Measurements from ENCODE around the gene GTF2E1. TPM values are rescaled to one million over a fixed set of nuclear protein-coding genes. Genes with fewer than 3 reads are reported as not detected.
A peak's percentile ranks its signal among the peaks of the same experiment; 100 is the strongest.

Gene GTF2E1
- total RNA-seq, 1 donor from 2014 or later: 12.9 TPM

- no peak overlapping the region for H3K27ac ChIP-seq (replicated peaks)
- H3K4me1 ChIP-seq: no peaks in the 10 kb centered on the region
- intact Hi-C loops (cut with micrococcal nuclease): loop anchor here (2.0 to 10.0 kb wide), 2 partner anchors 234 to 380 kb away; no protein-coding TSS in a partner anchor
- no peaks in the 10 kb centered on the region for H3K9me3 ChIP-seq (replicated peaks)
- DNase-seq: peak; percentile 71
- no peaks in the 10 kb centered on the region for H3K36me3 ChIP-seq
- no peaks in the 10 kb centered on the region for H3K27me3 ChIP-seq (ENCODE audit: low read depth)
- peak; percentile 85 for TF ChIP-seq CTCF (IDR thresholded peaks at IDR 0.05; ENCODE audit: borderline replicate concordance)
- H3K4me3 ChIP-seq: no peak overlapping the region
These were observed 52.6 kb downstream of the GTF2E1 start for GRCh38 chr3:120795017-120795648.

GRCh38 chr3:120795959-120796358 lies 53.4 kb downstream of the GTF2E1 start:
- Histone ChIP-seq H3K4me1 (no peaks in the 10 kb centered on the region), H3K4me3 (no peak overlapping the region), H3K27ac (replicated peaks) (no peak overlapping the region), H3K9me3 (replicated peaks) (no peaks in the 10 kb centered on the region), H3K27me3 (ENCODE audit: low read depth) (no peaks in the 10 kb centered on the region), H3K36me3 (no peaks in the 10 kb centered on the region)
- DNase-seq: no peak
- intact Hi-C loops (cut with micrococcal nuclease): loop anchor here (2.0 to 10.0 kb wide), 2 partner anchors 235 to 381 kb away; no protein-coding TSS in a partner anchor
- no peak for TF ChIP-seq CTCF (IDR thresholded peaks at IDR 0.05; ENCODE audit: borderline replicate concordance)

- H3K27me3 ChIP-seq (ENCODE audit: low read depth): no peaks in the 10 kb centered on the region
- no peak for TF ChIP-seq CTCF (IDR thresholded peaks at IDR 0.05; ENCODE audit: borderline replicate concordance)
- no peak overlapping the region for H3K27ac ChIP-seq (replicated peaks)
- intact Hi-C loops (cut with micrococcal nuclease): loop anchor here (10.0 kb wide), 1 partner anchor 382 kb away; no protein-coding TSS in a partner anchor
- no peaks in the 10 kb centered on the region for H3K9me3 ChIP-seq (replicated peaks)
- no peaks in the 10 kb centered on the region for H3K4me1 ChIP-seq
- DNase-seq: no peak
- H3K4me3 ChIP-seq: no peak overlapping the region
- H3K36me3 ChIP-seq: no peaks in the 10 kb centered on the region
These were observed 54.4 kb downstream of the GTF2E1 start for GRCh38 chr3:120796976-120797375.

GRCh38 chr3:120797857-120798256 lies 55.3 kb downstream of the GTF2E1 start:
- Histone ChIP-seq H3K4me1 (no peaks in the 10 kb centered on the region), H3K4me3 (no peak overlapping the region), H3K27ac (replicated peaks) (no peak overlapping the region), H3K36me3 (no peaks in the 10 kb centered on the region), H3K9me3 (replicated peaks) (no peaks in the 10 kb centered on the region), H3K27me3 (ENCODE audit: low read depth) (no peaks in the 10 kb centered on the region)
- no peak for DNase-seq
- intact Hi-C loops (cut with micrococcal nuclease): loop anchor here (10.0 kb wide), 1 partner anchor 383 kb away; no protein-coding TSS in a partner anchor
- no peak for TF ChIP-seq CTCF (IDR thresholded peaks at IDR 0.05; ENCODE audit: borderline replicate concordance)

GRCh38 chr3:120798346-120798745 lies 55.8 kb downstream of the GTF2E1 start:
- no peak for DNase-seq
- H3K27ac ChIP-seq (replicated peaks): no peak overlapping the region
- H3K4me3 ChIP-seq: no peak overlapping the region
- intact Hi-C loops (cut with micrococcal nuclease): loop anchor here (10.0 kb wide), 1 partner anchor 384 kb away; no protein-coding TSS in a partner anchor
- no peaks in the 10 kb centered on the region for H3K9me3 ChIP-seq (replicated peaks)
- no peaks in the 10 kb centered on the region for H3K27me3 ChIP-seq (ENCODE audit: low read depth)
- no peaks in the 10 kb centered on the region for H3K4me1 ChIP-seq
- no peak for TF ChIP-seq CTCF (IDR thresholded peaks at IDR 0.05; ENCODE audit: borderline replicate concordance)
- H3K36me3 ChIP-seq: no peaks in the 10 kb centered on the region
